LNCAP (cell line): Measurements from ENCODE around the gene ZBTB22.
A peak's percentile ranks its signal among the peaks of the same experiment; 100 is the strongest.

Experiments
- TF ChIP-seq, protein P1 (sequence below): fragments of 450-650 bp; IDR thresholded peaks from 2 replicates; pipeline ENCODE4 v1.5.1; 2017; ENCODE audit warnings: mild to moderate bottlenecking

ZBTB22 gene

DNA sequence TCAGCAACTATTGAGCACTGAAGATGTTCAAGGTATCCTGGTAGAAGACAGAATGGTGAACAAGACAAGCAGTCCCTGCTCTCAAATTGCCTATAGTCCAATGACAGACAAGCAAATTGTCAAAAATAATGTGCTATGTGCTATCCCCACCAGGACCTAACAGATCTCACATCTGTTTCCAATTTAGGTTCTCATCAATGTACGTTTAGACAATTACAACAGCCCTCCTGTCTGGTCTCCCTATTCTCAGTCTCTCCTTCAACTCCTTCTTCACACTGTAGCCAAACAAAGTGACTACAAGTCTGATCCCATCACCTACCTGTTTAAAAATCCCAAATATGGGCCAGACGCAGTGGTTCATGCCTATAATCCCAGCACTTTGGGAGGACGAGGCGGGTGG lies 11.2 kb downstream of the ZBTB22 start:
- TF ChIP-seq, protein P1, sequence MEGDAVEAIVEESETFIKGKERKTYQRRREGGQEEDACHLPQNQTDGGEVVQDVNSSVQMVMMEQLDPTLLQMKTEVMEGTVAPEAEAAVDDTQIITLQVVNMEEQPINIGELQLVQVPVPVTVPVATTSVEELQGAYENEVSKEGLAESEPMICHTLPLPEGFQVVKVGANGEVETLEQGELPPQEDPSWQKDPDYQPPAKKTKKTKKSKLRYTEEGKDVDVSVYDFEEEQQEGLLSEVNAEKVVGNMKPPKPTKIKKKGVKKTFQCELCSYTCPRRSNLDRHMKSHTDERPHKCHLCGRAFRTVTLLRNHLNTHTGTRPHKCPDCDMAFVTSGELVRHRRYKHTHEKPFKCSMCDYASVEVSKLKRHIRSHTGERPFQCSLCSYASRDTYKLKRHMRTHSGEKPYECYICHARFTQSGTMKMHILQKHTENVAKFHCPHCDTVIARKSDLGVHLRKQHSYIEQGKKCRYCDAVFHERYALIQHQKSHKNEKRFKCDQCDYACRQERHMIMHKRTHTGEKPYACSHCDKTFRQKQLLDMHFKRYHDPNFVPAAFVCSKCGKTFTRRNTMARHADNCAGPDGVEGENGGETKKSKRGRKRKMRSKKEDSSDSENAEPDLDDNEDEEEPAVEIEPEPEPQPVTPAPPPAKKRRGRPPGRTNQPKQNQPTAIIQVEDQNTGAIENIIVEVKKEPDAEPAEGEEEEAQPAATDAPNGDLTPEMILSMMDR: no peak

DNA sequence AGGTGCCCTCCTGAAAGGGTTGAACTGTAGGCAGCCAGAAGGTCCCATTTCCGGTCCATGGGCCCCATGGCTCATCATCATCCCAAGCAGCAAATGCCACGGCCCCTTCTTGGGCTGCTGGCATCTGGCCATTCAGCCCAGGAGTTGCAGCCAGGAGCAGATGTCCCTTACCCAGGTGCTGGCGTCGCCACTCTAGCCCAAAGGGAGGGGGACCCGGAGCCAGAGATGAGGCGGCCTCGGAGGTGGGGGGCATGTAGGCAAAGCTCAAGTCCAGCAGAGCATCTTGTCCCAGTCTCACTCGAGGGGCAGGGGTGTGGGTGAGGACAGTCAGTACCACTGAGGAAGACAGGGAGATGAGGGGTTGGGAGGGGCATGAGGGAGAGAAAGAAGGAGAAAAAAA lies 12.5 kb downstream of the ZBTB22 start:
- TF ChIP-seq, protein P1: no peak

DNA sequence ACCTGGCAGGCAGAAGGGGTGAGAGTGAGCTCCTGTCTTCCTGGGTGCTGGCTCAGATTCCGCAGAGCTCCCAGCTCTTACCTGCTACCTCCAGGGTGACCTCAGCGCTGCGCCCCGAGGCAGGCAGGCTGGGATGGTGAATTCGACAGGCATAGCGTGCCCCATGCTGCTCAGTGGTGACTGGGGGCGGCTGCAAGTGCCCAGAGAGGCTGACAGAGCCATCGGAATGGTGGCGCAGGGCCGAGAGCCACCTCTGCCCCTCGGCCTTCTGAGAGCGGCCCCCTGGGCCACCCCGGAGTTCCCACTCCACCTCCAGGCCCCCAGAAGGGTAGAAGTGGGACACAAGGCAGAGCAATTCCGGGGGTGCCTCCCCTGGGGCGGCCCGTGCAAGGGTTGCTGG lies 13.3 kb downstream of the ZBTB22 start:
- TF ChIP-seq, protein P1: no peak

DNA sequence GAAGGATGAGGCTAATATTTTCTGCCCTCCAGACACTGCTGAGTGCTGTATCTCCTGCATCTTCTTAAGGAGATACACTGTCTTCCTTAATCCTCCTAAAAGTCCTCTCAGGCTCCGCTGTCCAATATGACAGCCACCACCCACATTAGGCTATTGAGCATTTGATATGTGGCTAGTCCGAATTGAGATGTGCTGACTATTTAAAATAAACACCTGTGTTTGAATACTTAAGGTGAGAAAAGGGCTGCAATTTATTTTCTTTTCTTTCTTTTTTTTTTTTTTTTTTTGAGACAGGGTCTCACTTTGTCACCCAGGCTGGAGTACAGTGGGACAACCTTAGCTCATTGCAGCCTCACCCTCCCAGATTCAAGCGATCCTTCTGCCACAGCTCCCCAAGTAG lies 15.7 kb downstream of the ZBTB22 start:
- TF ChIP-seq, protein P1: no peak

DNA sequence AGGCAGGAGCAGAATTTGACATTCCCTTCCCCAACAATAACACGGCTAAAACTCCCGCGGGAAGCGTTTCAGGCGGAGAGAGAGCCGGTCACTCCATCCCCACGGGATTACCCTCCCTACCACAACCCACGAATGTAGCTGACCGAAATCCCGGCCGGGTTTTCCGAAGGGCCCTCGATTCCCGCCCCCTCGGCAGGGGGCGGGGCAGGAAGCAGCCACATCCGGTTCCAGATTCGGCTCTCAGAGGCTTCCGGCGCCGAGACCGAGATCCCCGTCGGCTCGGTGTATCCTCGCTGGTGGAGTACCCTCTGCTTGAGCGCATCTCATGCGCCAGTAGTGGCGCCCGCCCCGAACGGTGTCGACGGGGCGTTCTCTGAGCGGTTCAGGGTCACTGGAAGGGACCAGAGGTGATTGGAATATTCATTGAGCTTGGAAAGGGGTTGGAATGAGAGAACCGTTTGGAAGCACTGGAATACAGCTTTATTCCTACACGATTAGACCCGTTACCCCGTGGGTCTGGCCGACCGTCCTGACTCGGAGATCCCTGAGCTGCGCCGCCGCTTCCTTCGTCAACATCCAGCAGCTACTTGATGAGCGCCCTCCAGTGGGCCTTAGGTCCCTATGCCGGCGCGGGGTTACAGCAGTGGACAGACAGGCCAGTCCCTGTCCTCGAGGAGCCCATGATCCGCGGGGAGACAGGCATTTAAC lies 18.2 kb downstream of the ZBTB22 start:
- TF ChIP-seq, protein P1: peak; percentile 76

DNA sequence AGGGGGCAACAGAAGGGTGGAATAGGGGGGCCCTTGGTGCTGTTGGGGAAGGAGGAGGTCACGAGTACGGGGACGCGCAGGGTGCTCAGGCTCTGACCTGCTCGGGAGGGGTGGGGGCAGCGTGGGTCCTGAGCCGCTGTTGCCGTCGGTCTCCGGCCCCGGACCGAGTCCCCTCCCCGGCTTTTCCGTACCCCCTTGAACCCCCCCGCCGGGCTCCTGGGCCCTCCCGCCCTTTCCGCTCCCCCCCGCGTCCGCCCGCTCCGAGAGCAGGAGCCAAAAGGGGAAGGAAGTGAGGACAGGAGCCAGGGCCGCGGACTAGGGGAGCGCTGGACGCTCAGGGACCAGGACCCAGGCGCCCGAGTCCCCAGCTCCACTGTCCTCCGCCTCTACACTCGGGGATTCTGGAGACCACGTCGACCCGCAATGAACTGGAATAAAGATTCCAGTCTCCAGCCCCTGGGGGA lies 18.7 kb downstream of the ZBTB22 start, which contains the start of gene RGL2:
RGL2 (minus strand) TSS at position 170 of the 464 bp plus-strand sequence. CDS start 332 bp downstream, outside the sequence.
- TF ChIP-seq, protein P1: no peak

DNA sequence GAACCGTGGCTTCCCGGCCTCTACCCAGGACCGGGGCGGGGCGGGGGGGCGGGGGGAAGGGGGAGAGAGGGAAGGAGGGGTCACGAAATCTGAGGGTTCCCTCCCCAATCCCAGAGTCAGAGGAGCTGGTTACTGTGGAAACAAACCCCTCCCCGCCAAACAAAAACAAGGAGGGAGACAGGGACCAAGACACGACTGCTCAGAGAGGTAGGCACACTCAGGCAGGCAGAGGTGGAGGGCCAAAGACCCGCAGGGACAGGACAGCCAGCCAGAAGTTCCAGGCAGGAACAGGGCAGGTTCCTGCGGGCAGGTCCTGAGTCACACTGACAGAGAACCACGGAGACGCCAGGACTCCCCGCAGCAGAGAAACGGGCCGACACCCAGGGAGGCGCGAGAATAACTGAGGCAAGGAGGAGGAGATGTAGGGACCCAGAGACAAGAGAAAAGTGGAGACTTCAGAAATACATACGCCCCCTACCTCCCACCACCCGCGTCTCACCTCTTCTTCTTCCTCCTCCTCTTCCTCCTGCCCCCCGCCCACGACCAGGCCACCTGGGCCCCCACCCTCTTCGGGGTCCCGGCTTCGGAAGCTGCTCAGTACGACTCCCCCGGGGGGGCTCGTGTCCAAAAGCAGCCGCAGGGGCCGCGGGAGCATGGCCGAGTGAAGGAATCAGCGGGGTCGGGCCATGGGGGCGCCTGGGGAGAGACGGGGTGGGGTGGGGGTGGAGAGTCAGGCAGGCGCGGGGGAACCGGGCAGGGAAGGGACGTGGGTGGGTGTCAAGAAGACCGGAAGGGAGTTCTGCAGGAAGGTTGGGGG lies 19.4 kb downstream of the ZBTB22 start:
- TF ChIP-seq, protein P1: no peak
